HG03571 (cell line): ENCODE measurements around the gene PLD1.
"Not testable (repeated sequence)": the region's sequence is repeated elsewhere in the genome, so short reads cannot be mapped to it uniquely, and the experiment has no call there.

Source experiments
- ATAC-seq: cut with Tn5 transposase; IDR thresholded peaks from one replicate; pipeline ENCODE4 v1.9.1; 2021; ENCODE audit not compliant: unreplicated experiment

PLD1 gene

DNA sequence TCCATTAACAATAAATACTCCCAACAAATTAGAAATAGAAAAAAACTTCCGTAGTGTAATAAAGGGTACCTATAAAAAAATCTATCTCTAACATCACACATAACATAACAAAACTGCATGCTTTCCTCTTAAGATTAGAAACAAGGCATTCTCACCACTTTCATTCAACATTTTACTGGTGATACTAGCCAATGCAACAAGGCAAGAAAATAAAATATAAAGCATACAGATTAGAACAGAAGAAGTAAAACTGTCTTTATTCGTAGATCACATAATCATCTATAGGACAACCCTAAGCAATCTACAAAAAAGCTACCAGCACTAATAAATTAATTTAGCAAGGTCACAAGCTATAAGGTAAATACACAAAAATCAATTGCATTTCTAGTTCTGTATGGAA lies 107.1 kb downstream of the PLD1 start:
- no peak for ATAC-seq

DNA sequence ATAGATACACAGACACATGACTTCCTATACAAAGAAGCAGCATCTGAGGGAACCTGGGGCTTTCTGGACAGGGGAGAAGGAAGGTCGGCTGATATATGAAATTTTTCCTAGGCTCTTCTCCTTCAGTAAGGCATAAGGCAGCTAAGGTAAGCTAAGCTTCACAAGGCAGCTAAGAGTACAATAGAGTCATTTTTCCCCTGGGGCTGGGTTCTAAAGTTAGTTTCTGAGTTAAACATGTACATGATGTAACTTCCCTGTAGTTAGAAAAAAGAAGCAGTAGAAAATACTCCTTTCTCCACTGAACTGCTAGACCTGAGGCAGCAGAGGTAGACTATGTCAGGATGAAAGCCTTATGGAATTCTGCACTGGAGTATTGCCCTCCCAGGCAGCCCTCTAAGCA lies 109.6 kb downstream of the PLD1 start:
- no peak for ATAC-seq

- ATAC-seq: no peak
Observed at GRCh38 chr3:171700157-171700556, 110.1 kb downstream of the PLD1 start.

GRCh38 chr3:171699601-171700000 lies 110.7 kb downstream of the PLD1 start:
- ATAC-seq: no peak

- ATAC-seq: no peak
Observed at GRCh38 chr3:171696805-171697204, 113.5 kb downstream of the PLD1 start.

- no peak for ATAC-seq
Observed at GRCh38 chr3:171695426-171695825, 114.9 kb downstream of the PLD1 start.

DNA sequence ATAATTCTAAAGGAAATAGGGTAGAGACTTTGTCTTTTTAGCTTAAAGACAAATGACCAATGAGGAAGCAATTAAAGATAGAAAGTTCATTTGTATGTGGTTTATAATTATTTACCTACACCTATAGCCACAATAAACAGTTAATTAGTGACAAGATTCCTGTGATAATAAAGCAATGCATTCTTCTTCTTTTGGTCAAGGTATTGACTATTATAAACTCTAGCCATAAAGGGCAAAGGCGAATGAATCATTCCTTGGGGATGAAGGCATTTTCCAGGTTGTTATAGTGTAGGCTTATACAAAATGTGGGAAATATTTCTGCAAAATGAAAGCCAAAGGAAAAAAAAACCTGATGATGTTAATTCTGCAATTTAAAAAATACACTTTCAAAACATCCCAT lies 115.4 kb downstream of the PLD1 start:
- no peak for ATAC-seq

GRCh38 chr3:171692551-171692950 lies 117.7 kb downstream of the PLD1 start:
- not testable (repeated sequence) for ATAC-seq

DNA sequence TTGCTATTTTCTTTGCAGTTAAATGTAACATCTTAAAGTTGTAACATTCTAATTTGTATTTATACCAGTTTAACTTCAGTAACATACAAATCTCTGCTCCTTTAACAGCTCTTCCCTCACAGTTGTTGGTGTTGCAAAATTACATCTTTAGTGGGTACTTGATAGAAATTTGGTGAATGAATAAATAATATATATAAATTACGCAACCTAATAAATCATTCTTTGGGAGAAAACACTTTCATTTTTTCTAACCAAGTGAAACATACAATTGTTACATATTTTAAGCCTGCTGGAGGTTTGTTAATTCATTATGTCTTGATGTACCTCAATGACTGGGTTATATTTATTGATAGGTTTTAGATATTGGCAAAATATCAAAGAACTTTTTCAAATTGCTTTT lies 118.8 kb downstream of the PLD1 start:
- no peak for ATAC-seq

GRCh38 chr3:171690281-171690680 lies 120.0 kb downstream of the PLD1 start:
- ATAC-seq: no peak

- ATAC-seq: no peak
Observed at GRCh38 chr3:171688593-171688992, 121.7 kb downstream of the PLD1 start.

DNA sequence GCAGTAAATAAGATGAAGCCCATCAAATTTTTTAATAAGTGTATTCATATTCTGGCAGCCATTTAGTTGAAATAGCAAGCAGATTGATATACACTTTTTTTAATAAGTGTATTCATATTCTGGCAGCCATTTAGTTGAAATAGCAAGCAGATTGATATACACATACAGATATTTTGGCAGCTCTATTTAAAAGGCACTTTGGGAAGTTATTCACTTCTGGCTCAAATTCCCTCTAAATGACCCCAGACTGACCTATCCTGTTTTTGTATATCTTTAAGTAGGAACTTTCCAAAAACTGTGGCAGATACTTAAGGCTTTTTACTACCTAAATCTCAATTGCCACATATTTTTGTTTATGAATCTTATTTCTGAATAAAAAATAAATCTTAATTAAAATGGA lies 122.3 kb downstream of the PLD1 start:
- no peak for ATAC-seq

DNA sequence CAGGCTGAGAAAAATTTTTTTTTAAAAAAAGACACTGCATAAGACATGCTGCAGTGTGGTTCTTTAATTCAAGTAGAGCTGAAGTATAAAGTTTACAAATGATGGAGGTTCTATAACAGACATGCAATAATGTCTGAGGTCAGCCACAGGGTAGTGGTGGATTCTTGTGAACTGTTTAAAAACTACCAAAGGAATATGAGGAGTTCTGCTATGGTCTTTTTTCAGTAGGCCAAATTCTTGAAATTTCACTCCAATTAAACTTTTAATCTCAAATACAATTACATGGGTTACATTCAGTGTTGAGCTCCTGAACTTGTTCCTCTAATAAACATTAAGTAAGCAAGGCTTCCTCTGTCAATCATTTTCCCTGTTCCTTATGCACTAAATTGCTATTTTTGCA lies 122.7 kb downstream of the PLD1 start:
- ATAC-seq: no peak

DNA sequence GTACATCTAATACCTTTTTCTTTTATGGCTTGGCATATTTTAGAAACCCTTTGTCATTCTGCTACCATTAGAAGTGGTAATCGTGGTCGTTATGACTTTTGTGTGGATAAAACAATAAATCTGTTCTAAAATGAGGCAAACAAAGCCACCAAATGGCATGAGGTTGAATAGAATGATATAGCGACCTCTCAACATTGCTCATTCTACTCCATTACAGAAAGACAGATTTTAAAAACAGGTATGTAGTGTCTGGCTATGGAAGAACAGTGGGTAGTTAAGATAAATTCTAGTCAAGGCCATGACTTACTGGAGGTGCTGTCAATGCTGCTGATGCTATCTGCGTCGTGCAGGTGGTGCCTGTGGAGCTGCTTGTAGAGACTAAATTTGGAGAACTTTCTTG lies 123.2 kb downstream of the PLD1 start:
- no peak for ATAC-seq

GRCh38 chr3:171685116-171685895 lies 125.0 kb downstream of the PLD1 start:
- ATAC-seq: no peak

- no peak for ATAC-seq
Observed at GRCh38 chr3:171684221-171684620, 126.1 kb downstream of the PLD1 start.

GRCh38 chr3:171682743-171683142 lies 127.5 kb downstream of the PLD1 start:
- no peak for ATAC-seq

DNA sequence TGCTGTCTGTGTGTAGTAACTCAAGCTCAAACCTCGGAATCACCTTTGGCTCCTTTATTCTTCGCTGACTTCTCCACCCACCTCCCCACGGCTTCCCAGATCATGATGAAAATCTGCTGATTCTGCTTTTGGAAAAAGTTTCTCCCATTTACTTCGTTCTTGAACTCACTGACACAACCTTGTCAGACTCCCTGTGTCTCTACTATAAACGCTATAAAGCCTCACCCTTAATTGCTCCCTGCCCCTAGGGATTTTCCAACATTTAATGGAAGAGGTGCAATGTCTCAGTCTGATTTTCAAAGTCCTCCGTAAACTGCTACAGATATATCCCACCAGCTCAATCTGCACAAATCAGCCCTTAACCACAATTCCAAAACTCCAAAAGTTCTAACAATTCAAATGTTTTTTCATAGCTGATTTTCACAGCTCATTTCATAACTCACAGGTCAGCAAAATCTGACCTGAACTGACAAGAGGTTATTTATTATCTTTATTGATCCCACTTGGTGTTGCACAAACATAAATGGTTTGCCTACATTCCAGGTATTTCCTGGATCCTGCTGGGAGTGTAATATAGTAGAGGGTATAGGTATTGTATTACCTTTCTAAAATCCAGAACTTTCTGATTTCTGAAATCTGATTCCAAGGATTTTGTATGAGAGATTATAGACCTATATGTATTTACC lies 129.4 kb downstream of the PLD1 start:
- ATAC-seq: no peak

- no peak for ATAC-seq
Observed at GRCh38 chr3:171678971-171679492, 131.3 kb downstream of the PLD1 start.

DNA sequence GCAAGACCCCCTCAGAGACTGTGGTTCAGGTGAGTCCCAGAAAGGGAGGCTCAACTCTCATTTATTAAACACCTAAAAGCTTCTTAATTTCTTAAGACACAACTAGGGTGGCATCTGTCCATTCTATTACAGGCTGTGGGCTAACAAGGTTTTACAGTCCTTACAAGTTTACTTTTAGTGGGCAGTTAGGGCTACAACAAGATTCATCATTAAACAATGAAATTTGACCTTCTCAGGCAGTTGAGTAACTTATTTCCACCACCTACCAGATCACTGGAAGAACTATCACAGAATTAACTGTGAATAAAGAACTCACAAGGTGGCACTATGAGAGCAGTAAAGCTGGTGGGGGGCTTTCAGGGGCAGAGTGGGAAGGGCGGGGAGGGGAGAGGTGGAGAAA lies 132.6 kb downstream of the PLD1 start:
- no peak for ATAC-seq

DNA sequence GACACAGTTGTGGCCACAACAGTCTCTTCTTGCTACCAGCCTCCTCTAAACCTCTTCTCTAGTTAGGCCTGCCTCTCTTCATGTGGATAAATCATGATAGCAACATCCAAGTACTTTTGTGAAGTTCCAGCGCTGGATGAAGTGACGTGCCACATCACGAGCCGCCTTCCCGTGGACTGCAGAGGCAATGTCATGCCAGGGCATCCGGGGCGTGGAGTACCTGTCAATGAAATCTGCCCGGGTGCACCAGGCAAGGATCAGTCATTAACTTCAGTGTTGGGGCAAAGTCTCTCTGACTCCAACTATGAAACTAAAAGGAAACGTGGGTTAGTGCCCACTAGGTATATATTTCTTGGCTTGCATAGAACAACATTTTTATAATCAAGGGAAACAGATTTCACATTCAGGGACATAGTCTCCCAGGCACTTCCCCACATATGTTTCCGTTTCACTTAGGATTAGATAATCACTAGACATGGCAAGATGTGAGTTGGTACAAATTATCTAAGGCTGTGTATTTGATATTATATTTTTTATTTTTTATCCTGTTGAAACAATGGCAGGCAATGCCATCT lies 133.6 kb downstream of the PLD1 start:
- no peak for ATAC-seq

DNA sequence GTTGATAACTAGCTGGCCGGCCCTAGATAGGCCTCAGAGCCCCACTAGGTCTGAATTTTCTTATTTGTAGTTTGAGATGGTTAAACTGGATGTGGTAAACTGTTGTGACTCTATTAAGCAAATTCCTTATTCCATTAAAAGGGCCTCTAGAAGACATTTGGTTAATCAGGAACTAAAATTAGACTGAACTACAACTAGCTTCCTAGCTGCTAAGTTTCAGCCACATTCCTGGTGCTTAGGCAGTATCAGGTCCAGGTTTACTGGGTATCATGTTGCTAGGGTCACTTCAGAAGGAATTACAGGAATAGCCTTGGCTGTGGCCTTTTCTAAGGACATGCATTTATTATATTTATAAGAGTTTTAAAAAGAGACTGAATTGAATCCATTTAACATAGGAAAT lies 136.3 kb downstream of the PLD1 start:
- no peak for ATAC-seq
